Activated effector memory CD4-positive, alpha-beta T cell treated with Interleukin-2 at 50 U/mL for 16 hours (primary cell): ENCODE results near the gene GNAO1.

Experiments
- DNase-seq: peaks from one replicate; pipeline ENCODE4 v3.0.0-alpha.2; 2020

GNAO1 gene

DNA sequence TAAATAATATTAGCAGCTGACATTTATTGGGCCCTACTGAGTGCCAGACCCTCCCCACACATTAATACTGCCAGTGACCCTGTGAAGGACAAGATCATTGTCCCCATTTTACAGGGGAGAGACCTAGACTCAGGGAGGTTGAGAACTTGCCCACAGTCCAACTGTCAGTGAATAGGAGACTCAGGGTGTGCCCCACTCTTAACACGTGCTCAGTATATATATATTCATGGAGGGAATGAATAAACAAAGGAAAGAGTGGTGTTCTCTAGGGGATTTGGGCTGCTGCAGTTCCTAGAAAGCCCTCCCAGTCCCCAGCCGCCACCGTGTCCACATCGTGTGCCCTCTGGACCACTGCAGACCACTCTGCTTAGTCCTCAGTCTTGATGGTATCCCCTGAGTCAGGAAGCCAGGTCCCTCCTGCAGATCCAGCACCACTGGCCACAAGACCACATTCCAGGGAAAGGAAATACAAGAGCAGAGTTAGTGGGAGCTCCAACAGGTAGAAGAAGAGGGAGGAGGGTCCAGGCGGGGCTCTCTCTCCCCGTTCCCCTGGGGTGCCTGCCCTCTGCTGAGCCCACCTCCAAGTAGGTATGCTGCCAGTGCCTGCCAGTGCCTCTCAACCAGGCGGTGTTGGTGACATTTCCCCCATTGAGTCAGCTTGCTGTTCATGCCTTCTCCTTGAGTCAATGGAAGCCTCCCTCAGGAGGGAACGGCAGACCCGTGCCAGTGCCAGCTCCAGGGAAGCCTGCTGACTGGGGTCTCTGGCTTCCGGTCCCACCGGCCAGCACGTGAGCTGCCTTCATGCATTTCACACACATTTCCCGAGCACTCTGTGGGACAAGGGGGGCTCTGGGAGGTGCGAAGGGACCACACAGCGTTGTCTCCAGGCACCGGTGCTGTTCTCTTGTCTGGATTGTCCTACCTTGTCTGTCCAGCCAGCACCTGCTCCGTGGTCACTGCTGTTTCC is 75.6 kb downstream of the GNAO1 start:
- no peak for DNase-seq

DNA sequence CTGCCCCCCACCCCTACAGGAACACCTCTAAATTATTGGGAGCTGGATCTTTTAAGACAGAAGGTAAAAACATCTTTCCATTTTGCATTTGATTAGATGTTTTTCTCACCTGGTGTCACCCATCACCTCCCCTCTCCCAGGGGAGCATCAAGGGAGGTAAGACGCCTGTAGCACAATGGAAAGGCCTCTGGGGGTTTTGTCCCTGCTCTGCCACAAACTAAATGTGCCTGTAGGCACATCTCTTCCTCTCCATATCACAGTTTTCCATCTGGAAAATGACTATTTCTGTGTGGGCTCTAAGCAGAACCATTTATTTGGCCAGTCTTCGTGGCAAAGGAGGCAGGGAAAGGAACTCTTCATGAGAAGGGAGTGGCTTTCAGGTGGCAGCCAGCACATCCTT is 76.6 kb downstream of the GNAO1 start:
- DNase-seq, result no peak

GRCh38 chr16:56268799-56269198 is 77.5 kb downstream of the GNAO1 start:
- DNase-seq, result no peak

DNA sequence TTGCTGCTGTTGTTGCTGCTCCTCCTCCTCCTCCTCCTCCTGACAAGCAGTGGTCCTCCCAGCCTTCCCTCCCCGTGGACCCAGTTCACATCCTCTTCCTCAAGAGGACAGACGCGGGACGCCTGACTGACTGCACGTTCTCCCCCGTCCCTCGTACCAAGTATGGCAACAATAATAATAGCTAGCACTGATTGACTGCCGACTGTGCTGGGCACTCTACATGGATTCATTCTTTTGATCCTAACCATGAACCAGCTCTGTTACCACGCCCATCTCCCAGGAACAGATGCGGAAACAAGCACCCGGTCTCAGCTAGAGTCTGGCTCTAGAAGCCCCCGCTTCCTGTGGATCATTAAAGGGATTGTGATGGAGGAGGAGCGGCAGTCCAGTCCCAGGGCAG is 78.0 kb downstream of the GNAO1 start:
- no peak for DNase-seq

DNA sequence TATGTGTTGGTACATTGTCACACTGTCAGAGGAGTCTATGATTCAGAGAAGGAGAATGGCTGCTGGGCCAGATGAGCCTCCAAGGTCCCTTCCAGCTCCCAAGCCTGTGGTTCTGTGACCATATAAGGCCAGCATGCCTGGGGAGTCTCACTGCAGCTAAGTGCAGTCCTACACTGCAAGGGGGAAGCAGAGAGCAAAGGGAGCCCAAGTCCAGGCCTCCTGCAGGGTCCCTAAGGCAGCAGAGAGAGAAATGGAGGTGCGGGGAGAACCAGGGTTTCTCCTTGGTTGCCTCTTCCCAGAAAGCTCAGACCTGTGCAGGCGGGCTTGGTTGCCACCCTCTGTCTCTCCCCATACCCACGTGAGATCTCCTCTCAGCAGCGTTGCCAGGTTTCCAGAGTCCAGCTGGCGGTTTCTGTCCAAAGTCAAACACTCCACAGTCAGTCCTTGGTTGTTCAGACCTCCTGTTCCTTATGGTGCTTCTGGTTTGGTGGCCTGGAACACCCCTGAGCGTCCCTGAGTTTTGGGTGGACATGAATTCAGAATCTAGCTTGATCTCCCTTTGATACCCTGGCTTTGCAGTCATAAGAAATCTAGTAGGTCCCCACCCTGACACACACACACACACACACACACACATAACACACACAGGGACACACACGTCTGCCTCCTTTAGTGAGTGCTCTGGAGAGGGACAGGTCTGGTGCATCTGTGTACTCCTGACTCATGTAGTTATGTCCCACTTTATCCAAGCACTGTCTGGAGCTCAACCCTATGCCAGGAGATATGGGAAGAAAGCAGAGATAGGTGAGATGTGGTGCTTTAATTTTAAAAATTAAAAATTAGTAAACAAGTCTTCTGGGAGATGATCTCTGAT is 78.8 kb downstream of the GNAO1 start:
- no peak for DNase-seq

DNA sequence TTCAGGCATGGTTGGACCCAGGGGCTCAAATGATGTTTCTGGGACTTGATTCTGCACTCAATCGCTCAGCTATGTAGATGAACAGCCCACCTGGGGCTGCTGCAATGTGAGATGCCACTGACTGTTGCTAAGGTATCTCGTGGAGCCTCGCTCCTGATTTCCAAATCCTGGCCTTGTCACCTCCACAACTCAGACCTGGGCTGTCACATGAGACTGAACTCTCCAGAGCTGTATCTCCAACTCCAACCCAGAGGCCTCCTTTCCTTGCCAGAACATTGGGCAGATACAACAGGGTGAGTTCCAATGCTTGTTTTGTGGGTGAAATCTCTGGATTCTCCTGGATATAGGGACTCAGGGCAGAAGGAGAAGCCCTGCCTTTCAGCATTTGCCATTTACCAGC is 79.5 kb downstream of the GNAO1 start:
- DNase-seq, result no peak

DNA sequence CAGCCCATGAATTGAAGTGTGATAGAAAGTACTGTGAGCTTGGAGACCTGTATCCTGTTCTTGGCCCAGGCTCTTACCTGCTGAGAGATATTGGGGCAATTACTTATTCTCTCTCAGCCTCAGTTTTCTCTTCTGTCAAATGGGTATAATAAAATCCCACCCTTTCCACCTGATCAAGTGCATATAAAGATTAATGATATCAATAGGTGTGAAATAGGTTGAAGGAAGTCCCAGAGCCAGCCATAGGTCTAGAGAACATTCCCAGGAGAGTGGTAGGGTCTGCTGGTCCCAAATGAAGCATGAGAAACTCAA is 81.2 kb downstream of the GNAO1 start:
- DNase-seq, result no peak

GRCh38 chr16:56273615-56274014 is 82.3 kb downstream of the GNAO1 start:
- DNase-seq, result no peak

- no peak for DNase-seq
Observed at GRCh38 chr16:56274369-56274768, 83.1 kb downstream of the GNAO1 start.

- no peak for DNase-seq
Observed at GRCh38 chr16:56275076-56275475, 83.8 kb downstream of the GNAO1 start.

- no peak for DNase-seq
Observed at GRCh38 chr16:56275801-56276200, 84.5 kb downstream of the GNAO1 start.

DNA sequence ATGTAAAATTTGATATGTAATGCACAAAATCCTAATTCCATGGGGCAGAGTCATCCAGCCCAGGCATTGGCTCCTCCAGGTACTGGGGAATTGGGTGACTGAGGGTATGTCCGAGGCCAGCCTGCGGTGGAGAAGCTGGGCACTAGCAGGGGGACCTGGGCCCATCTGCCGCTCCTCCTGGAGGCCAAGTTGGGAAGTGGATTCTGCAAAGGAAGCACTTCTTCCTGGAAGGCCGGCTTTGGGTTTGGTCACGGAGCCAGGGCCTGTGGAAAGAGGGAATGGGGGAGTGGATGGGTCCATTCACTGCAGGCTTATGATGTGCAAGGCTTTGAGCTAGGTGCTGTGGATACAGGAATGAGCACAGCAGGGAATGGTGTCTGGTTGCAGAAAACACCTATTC is 85.8 kb downstream of the GNAO1 start:
- no peak for DNase-seq

DNA sequence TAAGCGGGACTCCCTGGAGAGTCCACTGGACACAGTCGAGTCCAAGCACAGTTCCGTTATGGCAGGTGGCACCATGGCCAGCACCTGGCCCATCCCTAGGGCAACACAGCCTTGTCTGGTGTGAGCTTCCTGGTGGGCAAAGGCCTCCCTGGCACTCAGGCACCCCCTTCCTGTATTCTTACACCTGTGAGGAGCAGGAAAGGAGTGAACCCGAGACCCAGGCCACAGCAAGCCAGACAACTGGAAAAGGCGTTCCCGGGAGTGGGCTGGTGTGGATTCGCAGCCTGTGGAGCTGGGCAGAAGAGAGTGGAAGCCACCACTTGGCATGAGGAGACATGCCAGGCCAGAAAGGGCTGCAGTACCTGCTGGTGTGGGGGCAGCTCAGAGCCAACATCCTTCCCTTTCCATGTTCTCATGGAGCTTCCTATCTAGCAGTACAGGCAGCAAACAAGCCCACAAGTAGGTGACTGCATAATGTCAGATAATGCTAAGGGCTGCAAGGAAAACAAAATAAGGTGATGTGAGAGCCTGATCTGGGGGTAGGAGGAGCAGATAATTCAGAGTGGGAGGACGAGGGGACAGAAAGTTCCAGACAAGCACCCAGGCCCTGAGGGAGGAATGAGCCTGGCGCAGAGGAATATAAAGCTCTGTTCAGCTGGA is 87.0 kb downstream of the GNAO1 start:
- DNase-seq, result no peak

DNA sequence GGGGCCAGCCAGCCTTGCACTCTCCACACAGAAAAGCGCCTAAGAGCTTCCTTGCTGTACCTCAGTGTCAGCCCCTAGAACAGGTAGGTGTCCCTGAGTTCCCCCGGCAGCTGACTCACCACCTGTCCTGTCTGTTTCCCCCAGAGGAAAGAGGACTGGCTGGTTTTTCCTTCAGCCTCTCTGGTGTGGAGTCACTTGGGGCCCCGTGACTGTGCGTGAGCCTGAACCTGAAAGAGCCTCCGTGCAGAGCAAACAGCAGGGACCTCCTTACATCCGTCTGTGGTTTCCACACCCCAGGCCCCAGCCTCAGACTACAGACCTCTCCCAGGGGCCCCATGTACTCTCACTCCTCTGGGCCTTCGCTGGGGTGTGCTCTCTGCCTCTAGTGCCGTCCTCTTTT is 87.8 kb downstream of the GNAO1 start:
- peak; percentile 56 for DNase-seq

DNA sequence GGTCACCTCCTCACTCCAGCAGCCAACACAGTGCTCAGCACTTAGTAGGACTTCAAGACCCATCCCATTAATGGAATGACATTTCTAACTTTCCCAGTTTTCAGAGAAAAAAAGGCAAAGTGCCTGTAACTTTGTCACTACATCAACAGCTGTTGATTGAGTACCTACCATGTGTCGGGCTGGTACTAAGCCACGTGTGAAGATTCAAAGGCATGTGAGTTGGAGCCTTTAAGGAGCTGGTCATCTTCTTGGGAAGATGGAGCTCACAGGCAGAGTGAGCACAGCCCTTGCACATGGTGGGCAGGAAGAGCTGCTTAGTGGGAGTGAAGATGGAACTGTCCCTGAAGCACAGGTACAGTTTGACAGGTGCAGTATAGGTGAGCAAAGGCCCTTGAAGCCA is 88.6 kb downstream of the GNAO1 start:
- DNase-seq, result no peak

DNA sequence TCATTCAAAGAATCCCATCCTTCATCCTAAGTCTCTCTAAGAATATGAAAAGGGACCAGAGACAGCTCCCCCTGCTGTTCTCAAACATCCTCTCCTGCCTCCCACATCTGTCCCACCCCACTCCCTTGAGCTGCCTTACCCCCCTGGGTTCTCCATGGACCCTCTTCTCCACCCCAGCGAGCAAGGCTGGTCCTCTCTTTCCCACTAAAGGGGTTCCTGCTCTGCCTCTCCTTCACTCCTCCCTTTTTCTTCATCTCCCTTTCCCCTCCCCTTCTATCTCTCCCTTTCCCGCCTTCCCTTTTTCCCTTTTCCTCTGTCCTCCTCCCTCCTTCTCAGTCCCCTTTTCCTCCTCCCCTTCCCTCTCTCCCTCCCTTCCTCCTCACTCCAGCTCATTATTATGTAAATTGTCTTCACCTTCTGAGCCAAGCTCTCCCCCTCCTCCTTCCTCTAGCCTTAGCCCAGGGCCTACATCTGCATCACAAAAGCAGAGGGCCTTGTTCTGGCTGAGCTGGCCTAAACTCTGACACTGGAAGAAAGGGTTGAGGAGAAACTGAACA is 90.0 kb downstream of the GNAO1 start:
- no peak for DNase-seq

DNA sequence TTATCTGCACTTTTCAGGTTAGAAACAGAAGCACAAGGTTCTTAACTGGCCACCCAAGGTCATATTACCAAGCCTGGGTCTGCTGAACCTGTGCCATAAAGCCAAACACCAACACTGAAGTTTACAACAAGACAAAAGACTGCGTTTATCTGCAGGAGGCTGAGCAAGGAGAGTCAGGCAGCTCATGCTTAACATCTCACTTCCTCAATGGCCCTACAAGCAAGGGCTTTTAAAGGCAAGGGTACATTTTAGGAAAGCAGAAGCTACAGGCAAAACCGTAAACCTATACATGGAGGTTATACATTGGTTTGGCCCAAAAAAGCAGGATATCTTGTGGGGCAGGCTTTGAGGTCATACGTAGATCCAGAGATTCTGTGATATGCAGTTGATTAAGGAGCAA is 91.2 kb downstream of the GNAO1 start:
- no peak for DNase-seq

DNA sequence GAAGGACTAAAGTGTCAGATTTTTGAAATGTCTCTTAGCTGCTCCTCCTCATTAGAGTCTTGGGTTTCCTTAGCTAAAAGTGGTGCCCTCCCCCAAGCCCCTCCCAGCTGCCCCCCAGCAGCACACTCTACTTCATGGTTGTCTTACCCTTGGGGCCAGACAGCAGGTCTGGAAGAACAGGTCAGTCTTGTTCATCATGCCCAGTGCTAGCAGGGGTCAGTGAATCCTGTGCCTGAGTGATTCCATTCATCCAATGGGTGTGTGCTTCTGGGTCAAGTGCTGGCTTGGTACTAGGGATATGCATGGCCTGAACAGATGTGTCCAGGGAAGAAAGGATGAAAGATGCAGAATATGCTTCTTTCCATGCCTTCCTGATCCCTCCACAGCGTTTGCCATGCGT is 93.2 kb downstream of the GNAO1 start:
- no peak for DNase-seq

DNA sequence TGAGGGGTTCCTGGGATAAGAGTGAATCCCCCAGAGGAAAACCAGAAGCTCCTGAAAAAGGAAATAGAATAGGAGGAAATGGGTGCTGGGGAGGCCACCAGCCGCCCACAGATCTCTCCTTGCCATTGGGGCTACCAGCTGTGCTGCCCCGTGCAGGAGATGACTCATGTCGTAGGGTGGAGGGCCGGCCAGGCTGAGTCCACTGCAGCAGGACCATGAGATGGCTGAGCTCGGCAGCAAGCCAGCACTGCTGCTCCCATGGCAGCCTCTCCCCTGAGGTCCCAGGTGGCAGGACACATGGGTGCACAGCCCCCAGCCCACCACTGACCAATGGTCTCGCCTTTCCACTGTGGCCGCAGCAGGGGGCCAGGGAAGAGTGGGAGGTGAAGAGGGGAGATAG is 95.5 kb downstream of the GNAO1 start:
- DNase-seq, result no peak

- DNase-seq, result no peak
Observed at GRCh38 chr16:56288019-56288418, 96.7 kb downstream of the GNAO1 start.

GRCh38 chr16:56289416-56289815 is 98.1 kb downstream of the GNAO1 start:
- no peak for DNase-seq

DNA sequence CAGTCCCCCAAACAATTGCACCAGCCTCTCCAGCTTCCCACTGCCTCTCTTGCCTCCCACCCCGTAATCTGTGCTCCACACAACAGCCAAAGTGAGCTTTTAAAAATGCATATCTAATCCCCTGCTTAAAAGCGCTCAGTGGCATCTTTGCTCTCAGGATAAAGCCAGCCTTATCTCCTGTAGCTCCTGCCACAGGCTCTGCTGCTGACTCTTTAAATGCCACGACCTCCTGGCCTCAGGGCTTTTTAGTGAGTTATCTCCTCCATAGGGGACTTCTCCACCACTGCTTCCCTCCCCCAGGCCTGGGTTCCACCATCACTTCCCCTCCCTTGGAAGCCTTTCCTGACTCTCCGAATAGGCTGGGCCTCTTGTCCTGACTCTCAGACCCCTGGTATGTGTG is 98.6 kb downstream of the GNAO1 start:
- no peak for DNase-seq

- DNase-seq, result no peak
Observed at GRCh38 chr16:56294014-56294413, 102.7 kb downstream of the GNAO1 start.
